K562 (cell line): ENCODE results near the gene KEL. TPM values are rescaled to one million over a fixed set of nuclear protein-coding genes. Genes with fewer than 3 reads are reported as not detected.

Source experiments
- ATAC-seq: fragments of 200-7000 bp; cut with Tn5 transposase; 3 replicates; pipeline ENCODE4 v1.9.1; 2020; ENCODE audit warnings: moderate library complexity
- BruUV-seq: library from RNA; stranded (reverse); fragments of 400-500 nt; replicated peaks from 2 replicates; lab custom pipeline; 2021; lab: Mats Ljungman, UMichigan
- CTCF ChIA-PET: fragments of 300-600 bp; formaldehyde crosslinking; extraction: SDS; loops from one replicate; lab custom pipeline; 2021; ENCODE audit warnings: low intra/inter-chr PET ratio; lab: Yijun Ruan, JAX
- POLR2A ChIA-PET: fragments of 300-600, 350-650 bp; sonication (Branson Sonifier 250); formaldehyde crosslinking; extraction: SDS; loops from one replicate; lab custom pipeline; 2021; ENCODE audit warnings: antibody characterized with exemption, inconsistent platforms; lab: Yijun Ruan, JAX
- DNase-seq, 4 experiments: peaks; one replicate each; pipeline versions ENCODE4 v3.0.0 to v3.0.0-alpha.2; 2011 to 2018; ENCODE audit warnings: low spot score in 3 of 4, mixed read lengths in 3 of 4; ENCODE audit errors: extremely low read depth in 1 of 4
- FAIRE-seq: peaks from 2 replicates; lab custom pipeline; 2011; peaks lifted over from hg19 to GRCh38; lab: Jason Lieb, UNC
- H2AFZ ChIP-seq: 2 replicates; pipeline ENCODE4 v1.6.0; 2011; ENCODE audit warnings: low read depth, low read length, control low read depth, inconsistent platforms
- H3K27ac ChIP-seq: fragments of 200-600 bp; 3 replicates; pipeline ENCODE4 v1.8.0; 2011; ENCODE audit warnings: low read depth, mild to moderate bottlenecking, control low read depth, inconsistent platforms, low read length, moderate library complexity, mixed read lengths; ENCODE audit errors: extremely low read depth
- H3K27me3 ChIP-seq, 2 experiments: fragments of 300-600 bp in 1 of 2; 2 replicates in 1 of 2; 3 replicates in 1 of 2; pipeline versions ENCODE4 v1.6.0 to v1.8.0; 2011; ENCODE audit warnings: inconsistent platforms in 2 of 2, low read length in 2 of 2, mild to moderate bottlenecking in 1 of 2, mixed read lengths in 1 of 2, moderate library complexity in 1 of 2; ENCODE audit not compliant: control insufficient read depth in 2 of 2, insufficient read depth in 2 of 2
- H3K36me3 ChIP-seq: fragments of 300-600 bp; 3 replicates; pipeline ENCODE4 v1.8.0; 2011; ENCODE audit warnings: mild to moderate bottlenecking, low read length, inconsistent platforms; ENCODE audit not compliant: control insufficient read depth, insufficient read depth
- H3K4me1 ChIP-seq, 2 experiments: fragments of 200-600 bp in 1 of 2; replicated peaks in 1 of 2; 2 replicates in 1 of 2; 3 replicates in 1 of 2; pipeline versions ENCODE4 v1.5.1 to v1.8.0; 2011; ENCODE audit warnings: inconsistent platforms in 2 of 2, low read length in 2 of 2, mild to moderate bottlenecking in 1 of 2, mixed read lengths in 1 of 2, moderate library complexity in 1 of 2; ENCODE audit not compliant: control insufficient read depth in 2 of 2, insufficient read depth in 2 of 2
- H3K4me2 ChIP-seq: 2 replicates; pipeline ENCODE4 v1.6.1; 2011; ENCODE audit warnings: low read length, control low read depth, inconsistent platforms, mixed read lengths; ENCODE audit not compliant: insufficient read depth
- H3K4me3 ChIP-seq: fragments of 200-600 bp; sonication (generic), shearing (Covaris generic); 2 replicates; pipeline ENCODE4 v1.5.1; 2016; ENCODE audit warnings: control low read depth, inconsistent platforms
- H3K79me2 ChIP-seq: fragments of 200-600 bp; 3 replicates; pipeline ENCODE4 v1.8.0; 2011; ENCODE audit warnings: low read length, inconsistent platforms; ENCODE audit not compliant: control insufficient read depth, insufficient read depth
- H3K9ac ChIP-seq, 2 experiments: 2 replicates each; pipeline versions ENCODE4 v1.6.0 to v1.6.1; 2011; ENCODE audit warnings: low read depth in 2 of 2, low read length in 2 of 2, control low read depth in 1 of 2, inconsistent platforms in 1 of 2, mild to moderate bottlenecking in 1 of 2, mixed read lengths in 1 of 2; ENCODE audit not compliant: insufficient read depth in 1 of 2
- H3K9me1 ChIP-seq: one replicate; pipeline ENCODE4 v1.6.0; 2011; ENCODE audit warnings: inconsistent platforms, mild to moderate bottlenecking, low read length, moderate library complexity; ENCODE audit not compliant: control insufficient read depth, insufficient read depth
- H3K9me3 ChIP-seq: replicated peaks from 2 replicates; pipeline ENCODE4 v1.5.1; 2011; ENCODE audit warnings: low read depth, low read length, inconsistent platforms; ENCODE audit not compliant: control insufficient read depth, insufficient read depth
- H4K20me1 ChIP-seq: replicated peaks from 2 replicates; pipeline ENCODE4 v1.6.1; 2011; ENCODE audit warnings: low read length, inconsistent platforms, mixed read lengths; ENCODE audit not compliant: control insufficient read depth, insufficient read depth
- CREB1 ChIP-seq, 2 experiments: sonication (generic) in 1 of 2; formaldehyde crosslinking in 1 of 2; IDR thresholded peaks; 2 replicates each; pipeline versions ENCODE4 v1.6.1 to v1.8.0; 2012 to 2022; ENCODE audit warnings: inconsistent platforms in 1 of 2, mild to moderate bottlenecking in 1 of 2, missing genetic modification reagents in 1 of 2, moderate library complexity in 1 of 2
- E2F6 ChIP-seq, 2 experiments: IDR thresholded peaks; 2 replicates each; pipeline ENCODE4 v1.6.1; 2011; ENCODE audit warnings: borderline replicate concordance in 1 of 2, control low read depth in 1 of 2, low read depth in 1 of 2, low read length in 1 of 2, mild to moderate bottlenecking in 1 of 2, mixed read lengths in 1 of 2, moderate library complexity in 1 of 2; ENCODE audit not compliant: insufficient read depth in 1 of 2, insufficient read length in 1 of 2, poor library complexity in 1 of 2, severe bottlenecking in 1 of 2; ENCODE audit errors: extremely low read depth in 1 of 2
- L3MBTL2 ChIP-seq: fragments of 450-650 bp; IDR thresholded peaks from 2 replicates; pipeline ENCODE4 v1.6.1; 2016; ENCODE audit warnings: mild to moderate bottlenecking, moderate library complexity
- MYC ChIP-seq, 2 experiments: fragments of 250-450 bp in 1 of 2; sonication (Bioruptor Pico) in 1 of 2; IDR thresholded peaks; 2 replicates each; pipeline versions ENCODE4 v1.5.1 to v1.6.1; 2012 to 2021; ENCODE audit warnings: low read depth in 2 of 2, borderline replicate concordance in 1 of 2, improper control_type of control experiment in 1 of 2, low read length in 1 of 2, mild to moderate bottlenecking in 1 of 2, moderate library complexity in 1 of 2
- RAD21 ChIP-seq, 2 experiments: fragments of 250-450 bp in 1 of 2; fragments of 450-650 bp in 1 of 2; sonication (Bioruptor Pico) in 1 of 2; formaldehyde crosslinking in 1 of 2; IDR thresholded peaks in 1 of 2; conservative IDR thresholded peaks in 1 of 2; 2 replicates each; pipeline versions ENCODE4 v1.4.0 to v1.8.0; 2020 to 2022; ENCODE audit warnings: mild to moderate bottlenecking in 2 of 2, moderate library complexity in 1 of 2
- RAD51 ChIP-seq: fragments of 450-650 bp; IDR thresholded peaks from 2 replicates; pipeline ENCODE4 v1.7.1; 2016; ENCODE audit warnings: low read depth, mild to moderate bottlenecking, borderline replicate concordance
- RCOR1 ChIP-seq, 2 experiments: IDR thresholded peaks; 2 replicates each; pipeline ENCODE4 v1.6.1; 2012; ENCODE audit warnings: low read depth in 2 of 2, low read length in 2 of 2, borderline replicate concordance in 1 of 2, improper control_type of control experiment in 1 of 2
- YY1 ChIP-seq, 3 experiments: IDR thresholded peaks; 2 replicates each; pipeline ENCODE4 v1.6.1; 2011; ENCODE audit warnings: low read length in 2 of 3, mild to moderate bottlenecking in 2 of 3, moderate library complexity in 2 of 3, borderline replicate concordance in 1 of 3, control low read depth in 1 of 3, low read depth in 1 of 3; ENCODE audit not compliant: insufficient read depth in 3 of 3, insufficient replicate concordance in 2 of 3, control insufficient read depth in 1 of 3, insufficient read length in 1 of 3; ENCODE audit errors: extremely low read depth in 1 of 3
- WGBS: fragments of 100-300 bp; shearing (Covaris generic); methylation state at CpG from one replicate; pipeline ENCODE4 v1.1.6; 2016; ENCODE audit warnings: low coverage, mixed read lengths; ENCODE audit not compliant: insufficient coverage; ENCODE audit errors: missing lambda C conversion rate; 5-methylcytosine and 5-hydroxymethylcytosine counted together
- in situ Hi-C: fragments of 300-500 bp; cut with MboI; formaldehyde crosslinking; loops from 4 replicates; pipeline ENCODE4 v1.15.0; 2018; ENCODE audit warnings: inconsistent platforms, mixed read lengths
- intact Hi-C: fragments of 100-400 bp; cut with micrococcal nuclease; formaldehyde crosslinking; loops from 2 replicates; pipeline ENCODE4 v1.14.2; 2022
- polyA plus RNA-seq, 8 experiments: library from polyadenylated mRNA; depleted of rRNA in 4 of 8; stranded (reverse) in 5 of 8; unstranded in 3 of 8; fragments of >200 nt; fragmentation: Nextera tagmentation in 2 of 8; fragmentation: Illumina TruSeq in 1 of 8; extraction: Ambion mirVana in 2 of 8; extraction: Trizol in 1 of 8; gene quantifications; 2 replicates each; pipeline versions ENCODE4 v1.2.1 to v1.2.3, GENCODE V29; 2011 to 2014; ENCODE audit warnings: inconsistent platforms in 1 of 8, missing spikeins in 1 of 8
- total RNA-seq, 7 experiments: library from RNA; depleted of rRNA in 6 of 7; stranded (reverse); fragments of >200 nt in 6 of 7; fragmentation: Illumina TruSeq in 2 of 7; extraction: Trizol in 2 of 7; gene quantifications; 2 replicates each; pipeline versions ENCODE4 v1.2.1 to v1.2.3, GENCODE V29; 2011 to 2021; ENCODE audit warnings: low replicate concordance in 1 of 7
- TF ChIP-seq, protein P1 (sequence below): fragments of 250-450 bp; sonication (Bioruptor Pico); IDR thresholded peaks from 2 replicates; pipeline ENCODE4 v1.6.1; 2021; ENCODE audit warnings: mild to moderate bottlenecking

Gene KEL
- total and polyA plus RNA-seq, 9 of the 15 experiments (the other 6 are each of a cell fraction or from before 2014, with no cell fraction given), result 9.0 to 47.4 (median 22.2) TPM

- H3K9ac ChIP-seq, result no peak overlapping the region
- H3K9me1 ChIP-seq, result no peaks in the 10 kb centered on the region
- no peak overlapping the region for H3K27ac ChIP-seq
- CTCF ChIA-PET, result interaction anchor here (0.7 to 1.6 kb wide), 3 partner anchors 72 to 78 kb away, joined by 3 to 11 read pairs (median 7); no protein-coding TSS in a partner anchor
- POLR2A ChIA-PET, result interaction anchor here (1.3 to 1.5 kb wide), 2 partner anchors 8 to 10 kb away, joined by 3 to 6 read pairs; partner anchors contain the start of gene TRPV5
- no peak overlapping the region for H3K4me2 ChIP-seq
- peak; percentile 89 for ATAC-seq
- H4K20me1 ChIP-seq, result no peaks in the 10 kb centered on the region; the same call in 1 of the 2 replicates
- no peaks in the 10 kb centered on the region for H3K36me3 ChIP-seq
- in situ Hi-C loops, result no loop called here
- no peak overlapping the region for H3K4me3 ChIP-seq
- peaks cover 21 to 36% of the 10 kb centered on the region in 2 experiments for H3K27me3 ChIP-seq
- no peak overlapping the region for H2AFZ ChIP-seq
- FAIRE-seq, result peak; percentile 80
- intact Hi-C loops, result loop anchor here (1.0 kb wide), 1 partner anchor 78 kb away; no protein-coding TSS in a partner anchor
- no TSS peak for BruUV-seq
- H3K79me2 ChIP-seq, result no peaks in the 10 kb centered on the region
- H3K9me3 ChIP-seq, result no peaks in the 10 kb centered on the region
- 2% methylated on average over 12 of the region's 12 CpGs for WGBS
- no peaks in the 10 kb centered on the region for H3K4me1 ChIP-seq
- peak; percentile 49 to 57 (median 50) for DNase-seq
- peak; percentile 18; the same call in 1 of the 2 replicates for TF ChIP-seq RAD51
- TF ChIP-seq, protein P1, sequence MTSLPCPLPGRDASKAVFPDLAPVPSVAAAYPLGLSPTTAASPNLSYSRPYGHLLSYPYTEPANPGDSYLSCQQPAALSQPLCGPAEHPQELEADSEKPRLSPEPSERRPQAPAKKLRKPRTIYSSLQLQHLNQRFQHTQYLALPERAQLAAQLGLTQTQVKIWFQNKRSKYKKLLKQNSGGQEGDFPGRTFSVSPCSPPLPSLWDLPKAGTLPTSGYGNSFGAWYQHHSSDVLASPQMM (CRISPR knock-in tag), result no peak
- TF ChIP-seq RAD21 (CRISPR knock-in tag; conservative IDR thresholded peaks at IDR 0.05 in 1 of 2, IDR thresholded peaks at IDR 0.05 in 1 of 2), result peak; percentile 29 to 43
- TF ChIP-seq YY1 (IDR thresholded peaks at IDR 0.05; ENCODE audit: borderline replicate concordance in 1 of 3, control insufficient read depth in 1 of 3, extremely low read depth in 1 of 3, insufficient read depth in 3 of 3, insufficient read length in 1 of 3, insufficient replicate concordance in 2 of 3, low read depth in 1 of 3, low read length in 2 of 3), result peak in 1 of 3 experiments; percentile 52
- TF ChIP-seq CREB1 (IDR thresholded peaks at IDR 0.05), result 0 out of 2 replicates have a peak, but pooled peaks have one; percentile 7
- TF ChIP-seq CREB1 (CRISPR knock-in tag; IDR thresholded peaks at IDR 0.05), result no peak
- peak; percentile 80 for TF ChIP-seq L3MBTL2
- peak in 1 of 2 experiments; percentile 83 for TF ChIP-seq E2F6 (IDR thresholded peaks at IDR 0.05; ENCODE audit: borderline replicate concordance in 1 of 2, extremely low read depth in 1 of 2, insufficient read depth in 1 of 2, insufficient read length in 1 of 2, low read depth in 1 of 2, low read length in 1 of 2, poor library complexity in 1 of 2, severe bottlenecking in 1 of 2)
- peak; percentile 78 for TF ChIP-seq MYC (IDR thresholded peaks at IDR 0.05; ENCODE audit: low read depth, low read length)
- TF ChIP-seq MYC (CRISPR knock-in tag; IDR thresholded peaks at IDR 0.05; ENCODE audit: borderline replicate concordance, low read depth), result no peak
- TF ChIP-seq RCOR1 (IDR thresholded peaks at IDR 0.05; ENCODE audit: borderline replicate concordance in 1 of 2, low read depth in 2 of 2, low read length in 2 of 2), result peak in 1 of 2 experiments; percentile 33; a peak in 1 of 4 replicates
These were observed 36.8 kb downstream of the KEL start for GRCh38 chr7:142925413-142925812.
